Peyer's patch (tissue), 4 donors: ENCODE data around the gene QTRT2.

Experiments used
- POLR2A ChIP-seq, 2 donors: fragments of 450-650 bp; IDR thresholded peaks; one replicate each; pipeline ENCODE4 v1.5.1; 2017; ENCODE audit warnings: antibody characterized with exemption in 2 of 2, mild to moderate bottlenecking in 2 of 2, moderate library complexity in 2 of 2
- TF ChIP-seq, protein P1 (sequence below), 6 experiments: fragments of 450-650 bp in 4 of 6; fragments of 200-600 bp in 2 of 6; sonication (generic) in 1 of 6; IDR thresholded peaks; one replicate each; pipeline ENCODE4 v1.5.1; 2017 to 2019; ENCODE audit warnings: antibody characterized with exemption in 6 of 6, mild to moderate bottlenecking in 3 of 6, moderate library complexity in 1 of 6

DNA sequence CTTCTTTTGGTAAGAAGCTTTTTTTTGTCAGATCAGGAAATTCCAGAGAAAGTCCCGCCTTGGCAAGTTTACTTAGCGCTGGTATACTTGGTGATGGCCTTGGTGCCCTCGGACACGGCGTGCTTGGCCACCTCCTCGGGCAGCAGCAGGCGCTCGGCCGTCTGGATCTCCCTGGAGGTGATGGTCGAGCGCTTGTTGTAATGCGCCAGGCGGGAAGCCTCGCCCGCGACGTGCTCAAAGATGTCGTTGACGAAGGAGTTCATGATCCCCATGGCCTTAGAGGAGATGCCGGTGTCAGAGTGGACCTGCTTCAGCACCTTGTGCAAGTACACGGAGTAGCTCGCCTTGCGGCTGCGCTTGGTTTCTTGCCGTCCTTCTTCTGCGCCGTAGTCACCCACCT is 46.6 kb downstream of the QTRT2 start:
- TF ChIP-seq, protein P1, sequence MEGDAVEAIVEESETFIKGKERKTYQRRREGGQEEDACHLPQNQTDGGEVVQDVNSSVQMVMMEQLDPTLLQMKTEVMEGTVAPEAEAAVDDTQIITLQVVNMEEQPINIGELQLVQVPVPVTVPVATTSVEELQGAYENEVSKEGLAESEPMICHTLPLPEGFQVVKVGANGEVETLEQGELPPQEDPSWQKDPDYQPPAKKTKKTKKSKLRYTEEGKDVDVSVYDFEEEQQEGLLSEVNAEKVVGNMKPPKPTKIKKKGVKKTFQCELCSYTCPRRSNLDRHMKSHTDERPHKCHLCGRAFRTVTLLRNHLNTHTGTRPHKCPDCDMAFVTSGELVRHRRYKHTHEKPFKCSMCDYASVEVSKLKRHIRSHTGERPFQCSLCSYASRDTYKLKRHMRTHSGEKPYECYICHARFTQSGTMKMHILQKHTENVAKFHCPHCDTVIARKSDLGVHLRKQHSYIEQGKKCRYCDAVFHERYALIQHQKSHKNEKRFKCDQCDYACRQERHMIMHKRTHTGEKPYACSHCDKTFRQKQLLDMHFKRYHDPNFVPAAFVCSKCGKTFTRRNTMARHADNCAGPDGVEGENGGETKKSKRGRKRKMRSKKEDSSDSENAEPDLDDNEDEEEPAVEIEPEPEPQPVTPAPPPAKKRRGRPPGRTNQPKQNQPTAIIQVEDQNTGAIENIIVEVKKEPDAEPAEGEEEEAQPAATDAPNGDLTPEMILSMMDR (IDR thresholded peaks at IDR 0.05), result no peak
- no peak for TF ChIP-seq POLR2A (IDR thresholded peaks at IDR 0.05)
